ENCODE data around the gene IRS2. TPM values are rescaled to one million over a fixed set of nuclear protein-coding genes. Genes with fewer than 3 reads are reported as not detected.

The IRS2 gene
- total and polyA plus RNA-seq, 2 donors (not counting 3 experiments of a cell fraction or from before 2014, with no cell fraction given) = 1.6 to 4.4 TPM

DNA sequence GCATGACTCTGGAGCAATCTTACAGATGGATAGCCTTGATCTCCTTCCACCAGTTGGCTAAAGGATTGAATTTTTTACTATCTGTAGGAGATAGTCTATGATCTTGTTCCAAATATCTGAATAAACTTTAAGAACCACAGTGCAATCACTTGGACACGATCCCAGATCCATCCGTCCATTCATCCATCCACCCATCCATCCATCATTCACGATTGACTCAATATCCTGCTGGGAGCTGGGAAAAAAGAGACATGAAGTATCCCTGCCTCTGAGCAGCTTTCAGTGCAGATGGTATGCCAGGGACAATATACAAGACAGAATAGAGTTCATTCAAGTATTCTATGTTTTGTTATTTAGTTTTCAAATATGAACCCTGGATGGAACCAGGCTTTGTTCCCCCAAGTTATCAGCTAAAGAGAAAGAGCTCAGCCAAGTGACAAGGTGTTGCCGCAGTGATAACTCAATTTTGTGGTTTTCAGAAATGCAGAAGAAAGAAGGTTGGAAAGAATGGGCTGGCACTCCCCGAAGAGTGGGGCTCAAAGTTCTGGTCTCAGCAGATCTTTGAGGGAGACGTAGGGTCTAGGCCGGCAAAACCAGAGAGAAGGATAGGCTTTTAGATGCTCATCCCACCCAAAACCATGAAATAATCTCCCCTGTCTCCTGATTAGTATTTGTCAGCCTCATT, 66.3 kb downstream of the IRS2 start:
- no peaks in the 10 kb centered on the region for H3K4me1 ChIP-seq (ENCODE audit: control insufficient read depth, extremely low read depth, insufficient read depth, low read length)
- H3K27me3 ChIP-seq (ENCODE audit: control insufficient read depth in 2 of 2, insufficient read depth in 2 of 2, low read length in 2 of 2) = peaks cover 0 to 2% of the 10 kb centered on the region in 2 experiments
- no peak overlapping the region for H3K27ac ChIP-seq (ENCODE audit: insufficient read depth, low read depth, low read length)
- H3K4me3 ChIP-seq (replicated peaks in 1 of 3; ENCODE audit: insufficient read depth in 1 of 3, low read depth in 1 of 3, low read length in 3 of 3) = no peak overlapping the region
- dilution Hi-C loops (cut with MboI; ENCODE audit: extremely low pct_ligation_motif_present, low sequenced_read_pairs) (no loop called here), intact Hi-C loops (cut with micrococcal nuclease) (no loop called here)
- H3K4me2 ChIP-seq (ENCODE audit: insufficient read depth, low read length) = no peak overlapping the region
- TF ChIP-seq JUN (IDR thresholded peaks at IDR 0.05; ENCODE audit: borderline replicate concordance, insufficient read depth, insufficient read length, low read depth) (no peak), POLR2AphosphoS5 (IDR thresholded peaks at IDR 0.05; ENCODE audit: insufficient read depth, low read depth, low read length) (no peak), EZH2 (IDR thresholded peaks at IDR 0.05; ENCODE audit: borderline replicate concordance, low read depth, low read length, severe bottlenecking) (no peak), MYC (IDR thresholded peaks at IDR 0.05; ENCODE audit: low read depth, low read length) (no peak), GATA2 (IDR thresholded peaks at IDR 0.05; ENCODE audit: insufficient read depth, insufficient read length, low read depth, low read length) (no peak), POLR2A (IDR thresholded peaks at IDR 0.05; ENCODE audit: low read depth, low read length) (no peak)
- TF ChIP-seq, protein P1, sequence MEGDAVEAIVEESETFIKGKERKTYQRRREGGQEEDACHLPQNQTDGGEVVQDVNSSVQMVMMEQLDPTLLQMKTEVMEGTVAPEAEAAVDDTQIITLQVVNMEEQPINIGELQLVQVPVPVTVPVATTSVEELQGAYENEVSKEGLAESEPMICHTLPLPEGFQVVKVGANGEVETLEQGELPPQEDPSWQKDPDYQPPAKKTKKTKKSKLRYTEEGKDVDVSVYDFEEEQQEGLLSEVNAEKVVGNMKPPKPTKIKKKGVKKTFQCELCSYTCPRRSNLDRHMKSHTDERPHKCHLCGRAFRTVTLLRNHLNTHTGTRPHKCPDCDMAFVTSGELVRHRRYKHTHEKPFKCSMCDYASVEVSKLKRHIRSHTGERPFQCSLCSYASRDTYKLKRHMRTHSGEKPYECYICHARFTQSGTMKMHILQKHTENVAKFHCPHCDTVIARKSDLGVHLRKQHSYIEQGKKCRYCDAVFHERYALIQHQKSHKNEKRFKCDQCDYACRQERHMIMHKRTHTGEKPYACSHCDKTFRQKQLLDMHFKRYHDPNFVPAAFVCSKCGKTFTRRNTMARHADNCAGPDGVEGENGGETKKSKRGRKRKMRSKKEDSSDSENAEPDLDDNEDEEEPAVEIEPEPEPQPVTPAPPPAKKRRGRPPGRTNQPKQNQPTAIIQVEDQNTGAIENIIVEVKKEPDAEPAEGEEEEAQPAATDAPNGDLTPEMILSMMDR (IDR thresholded peaks at IDR 0.05; ENCODE audit: extremely low read depth in 1 of 2, insufficient read depth in 1 of 2, low read depth in 1 of 2, low read length in 2 of 2) = no peak
- TF ChIP-seq, protein P2, sequence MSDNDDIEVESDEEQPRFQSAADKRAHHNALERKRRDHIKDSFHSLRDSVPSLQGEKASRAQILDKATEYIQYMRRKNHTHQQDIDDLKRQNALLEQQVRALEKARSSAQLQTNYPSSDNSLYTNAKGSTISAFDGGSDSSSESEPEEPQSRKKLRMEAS (IDR thresholded peaks at IDR 0.05; ENCODE audit: insufficient read depth, insufficient read length) = no peak
- H3K36me3 ChIP-seq (ENCODE audit: control insufficient read depth in 2 of 2, extremely low read depth in 1 of 2, insufficient read depth in 2 of 2, low read length in 2 of 2) = no peaks in the 10 kb centered on the region
- POLR2A ChIA-PET = no interaction called here
- no peaks in the 10 kb centered on the region for H3K9me3 ChIP-seq (replicated peaks; ENCODE audit: control insufficient read depth, insufficient read depth, low read length)
- no peaks in the 10 kb centered on the region for H3K9me1 ChIP-seq (replicated peaks; ENCODE audit: control insufficient read depth, extremely low read depth, insufficient read depth, low read length)
- BruUV-seq (replicated peaks) = no TSS peak
- DNase-seq (ENCODE audit: low read depth, low spot score) (no peak), FAIRE-seq (no peak)
- H3K79me2 ChIP-seq (ENCODE audit: control insufficient read depth, insufficient read depth, low read length) = no peaks in the 10 kb centered on the region
- H3K9ac ChIP-seq (replicated peaks; ENCODE audit: extremely low read depth, insufficient read depth, low read length) = no peak overlapping the region
- no peaks in the 10 kb centered on the region for H4K20me1 ChIP-seq (replicated peaks; ENCODE audit: control insufficient read depth, extremely low read depth, insufficient read depth, low read length)
- H2AFZ ChIP-seq (ENCODE audit: low read depth, low read length) = no peak overlapping the region
- CTCF ChIA-PET = interaction anchor here (1.1 kb wide), 1 partner anchor 9 kb away, joined by 3 read pairs; no protein-coding TSS in a partner anchor
